ENCODE data around the gene WNK1. TPM values are rescaled to one million over a fixed set of nuclear protein-coding genes. Genes with fewer than 3 reads are reported as not detected.
A peak's percentile ranks its signal among the peaks of the same experiment; 100 is the strongest.
"Not testable (repeated sequence)": the region's sequence is repeated elsewhere in the genome, so short reads cannot be mapped to it uniquely, and the experiment has no call there.

The WNK1 gene
- polyA plus RNA-seq, 2 of the 4 experiments (the other 2 are of a cell fraction): 88.4 to 98.0 TPM

DNA sequence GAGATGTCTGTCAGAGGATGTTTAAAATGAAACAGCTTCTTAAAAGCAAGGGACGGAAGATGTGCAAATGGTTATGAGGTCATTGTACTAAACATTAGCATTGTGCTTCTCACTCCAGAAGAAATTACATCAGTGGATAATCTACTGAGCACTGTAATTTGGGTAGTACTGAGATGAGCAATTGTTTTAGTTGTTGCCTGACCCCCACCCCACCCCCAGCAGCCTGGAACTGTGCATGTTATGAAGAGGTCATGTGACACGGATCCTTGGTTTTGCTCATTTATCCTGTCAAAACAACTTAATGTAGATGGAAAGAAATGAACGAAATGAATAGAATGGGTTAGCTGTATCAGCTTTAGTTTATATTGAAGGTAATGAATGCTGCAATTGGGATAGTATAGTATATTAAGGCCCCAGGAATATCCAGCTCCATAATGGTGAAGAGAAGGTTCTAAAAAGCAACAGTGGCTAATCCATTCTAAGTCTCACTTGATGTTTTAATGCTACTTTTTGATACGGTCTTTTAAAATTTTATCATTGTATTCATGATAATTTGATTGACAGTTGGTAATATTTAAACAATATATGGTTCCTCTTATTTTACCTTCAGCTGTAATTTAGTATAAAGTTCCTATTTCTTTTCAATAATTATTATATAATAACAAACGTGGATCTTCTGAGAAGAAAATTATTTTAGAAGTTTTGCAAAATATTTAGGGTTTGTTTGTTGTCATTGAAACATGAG, 58.5 kb downstream of the WNK1 start:
- Histone ChIP-seq H3K4me2 (peak overlapping the region; percentile 4; the same call in 1 of the 3 replicates), H3K4me1 (peaks cover 64% of the 10 kb centered on the region), H3K27ac (no peak overlapping the region), H3K4me3 (no peak overlapping the region), H3K9me3 (no peaks in the 10 kb centered on the region)
- FAIRE-seq (no peak), ATAC-seq (no peak), DNase-seq (ENCODE audit: low read depth in 1 of 2, low spot score in 1 of 2) (no peak)
- TF ChIP-seq ZC3H11A (IDR thresholded peaks at IDR 0.05) (no peak), CHD2 (IDR thresholded peaks at IDR 0.05; ENCODE audit: low read length, partially characterized antibody) (no peak), POLR2AphosphoS2 (conservative IDR thresholded peaks at IDR 0.05; ENCODE audit: low read length) (no peak), POLR2A (IDR thresholded peaks at IDR 0.05; ENCODE audit: low read length) (no peak), RNF2 (IDR thresholded peaks at IDR 0.05; ENCODE audit: borderline replicate concordance, low read depth) (no peak), KDM1A (IDR thresholded peaks at IDR 0.05; ENCODE audit: low read depth) (no peak), JUN (IDR thresholded peaks at IDR 0.05) (no peak), ZFP36 (IDR thresholded peaks at IDR 0.05; ENCODE audit: borderline replicate concordance, partially characterized antibody) (no peak), HOXB13 (CRISPR knock-in tag; IDR thresholded peaks at IDR 0.05; ENCODE audit: low read depth) (no peak), NFE2L2 (conservative IDR thresholded peaks at IDR 0.05; ENCODE audit: low read length) (no peak), NR3C1 (IDR thresholded peaks at IDR 0.05) (no peak), BHLHE40 (IDR thresholded peaks at IDR 0.05; ENCODE audit: low read depth, low read length) (no peak), RARB (CRISPR knock-in tag; IDR thresholded peaks at IDR 0.05) (no peak), MAZ (IDR thresholded peaks at IDR 0.05; ENCODE audit: borderline replicate concordance, low read depth, low read length) (no peak), CHD4 (IDR thresholded peaks at IDR 0.05; ENCODE audit: borderline replicate concordance) (no peak), HOXB5 (CRISPR knock-in tag; IDR thresholded peaks at IDR 0.05) (no peak), CEBPB (IDR thresholded peaks at IDR 0.05) (no peak)
- TF ChIP-seq, protein P1, sequence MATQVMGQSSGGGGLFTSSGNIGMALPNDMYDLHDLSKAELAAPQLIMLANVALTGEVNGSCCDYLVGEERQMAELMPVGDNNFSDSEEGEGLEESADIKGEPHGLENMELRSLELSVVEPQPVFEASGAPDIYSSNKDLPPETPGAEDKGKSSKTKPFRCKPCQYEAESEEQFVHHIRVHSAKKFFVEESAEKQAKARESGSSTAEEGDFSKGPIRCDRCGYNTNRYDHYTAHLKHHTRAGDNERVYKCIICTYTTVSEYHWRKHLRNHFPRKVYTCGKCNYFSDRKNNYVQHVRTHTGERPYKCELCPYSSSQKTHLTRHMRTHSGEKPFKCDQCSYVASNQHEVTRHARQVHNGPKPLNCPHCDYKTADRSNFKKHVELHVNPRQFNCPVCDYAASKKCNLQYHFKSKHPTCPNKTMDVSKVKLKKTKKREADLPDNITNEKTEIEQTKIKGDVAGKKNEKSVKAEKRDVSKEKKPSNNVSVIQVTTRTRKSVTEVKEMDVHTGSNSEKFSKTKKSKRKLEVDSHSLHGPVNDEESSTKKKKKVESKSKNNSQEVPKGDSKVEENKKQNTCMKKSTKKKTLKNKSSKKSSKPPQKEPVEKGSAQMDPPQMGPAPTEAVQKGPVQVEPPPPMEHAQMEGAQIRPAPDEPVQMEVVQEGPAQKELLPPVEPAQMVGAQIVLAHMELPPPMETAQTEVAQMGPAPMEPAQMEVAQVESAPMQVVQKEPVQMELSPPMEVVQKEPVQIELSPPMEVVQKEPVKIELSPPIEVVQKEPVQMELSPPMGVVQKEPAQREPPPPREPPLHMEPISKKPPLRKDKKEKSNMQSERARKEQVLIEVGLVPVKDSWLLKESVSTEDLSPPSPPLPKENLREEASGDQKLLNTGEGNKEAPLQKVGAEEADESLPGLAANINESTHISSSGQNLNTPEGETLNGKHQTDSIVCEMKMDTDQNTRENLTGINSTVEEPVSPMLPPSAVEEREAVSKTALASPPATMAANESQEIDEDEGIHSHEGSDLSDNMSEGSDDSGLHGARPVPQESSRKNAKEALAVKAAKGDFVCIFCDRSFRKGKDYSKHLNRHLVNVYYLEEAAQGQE (IDR thresholded peaks at IDR 0.05): no peak
- 58% methylated on average over 5 of the region's 5 CpGs for WGBS (ENCODE audit: missing lambda C conversion rate)
- ChIA-PET CTCF (interaction anchor here (1.2 to 8.5 kb wide), 5 partner anchors 58 to 241 kb away, joined by 3 to 114 read pairs (median 5); partner anchors contain the start of gene WNK1), POLR2A (interaction anchor here (1.2 kb wide), 1 partner anchor 239 kb away, joined by 4 read pairs; no protein-coding TSS in a partner anchor)

DNA sequence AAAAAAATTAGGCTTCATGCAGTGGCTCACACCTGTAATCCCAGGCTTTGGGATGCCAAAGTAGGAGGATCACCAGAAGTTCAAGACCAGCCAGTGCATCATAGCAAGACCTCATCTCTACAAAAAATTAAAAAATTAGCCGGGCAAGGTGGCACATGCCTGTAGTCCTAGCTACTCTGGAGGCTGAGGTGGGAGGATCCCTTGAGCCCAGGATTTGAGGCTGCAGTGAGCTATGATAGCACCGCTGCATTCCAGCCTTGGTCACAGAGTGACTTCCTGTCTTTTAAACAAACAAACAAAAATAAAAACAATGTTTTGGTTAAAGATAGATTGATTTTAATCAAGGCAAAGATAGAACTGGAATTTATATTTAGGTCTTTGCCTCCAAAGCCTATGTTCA, 60.6 kb downstream of the WNK1 start:
- no peak for TF ChIP-seq GATA3 (IDR thresholded peaks at IDR 0.05; ENCODE audit: borderline replicate concordance)
- TF ChIP-seq NPAS2 (CRISPR knock-in tag; IDR thresholded peaks at IDR 0.05; ENCODE audit: borderline replicate concordance): no peak
- no peak for TF ChIP-seq EHMT2 (IDR thresholded peaks at IDR 0.05; ENCODE audit: low read depth)
- TF ChIP-seq JUNB (IDR thresholded peaks at IDR 0.05): no peak
- DNase-seq (ENCODE audit: low read depth in 1 of 2, low spot score in 1 of 2) (no peak), FAIRE-seq (peak; percentile 39), ATAC-seq (no peak)
- Histone ChIP-seq H3K4me3 (no peak overlapping the region), H3K4me2 (no peak overlapping the region), H3K9me3 (no peaks in the 10 kb centered on the region), H3K4me1 (peaks cover 62% of the 10 kb centered on the region), H3K27ac (no peak overlapping the region)
- 90% methylated on average over 2 of the region's 2 CpGs for WGBS (ENCODE audit: missing lambda C conversion rate)
- ChIA-PET POLR2A (no interaction called here), CTCF (interaction anchor here (0.8 to 8.5 kb wide), 13 partner anchors 9 to 242 kb away, joined by 3 to 114 read pairs (median 15); partner anchors contain the start of genes RAD52 and WNK1)

DNA sequence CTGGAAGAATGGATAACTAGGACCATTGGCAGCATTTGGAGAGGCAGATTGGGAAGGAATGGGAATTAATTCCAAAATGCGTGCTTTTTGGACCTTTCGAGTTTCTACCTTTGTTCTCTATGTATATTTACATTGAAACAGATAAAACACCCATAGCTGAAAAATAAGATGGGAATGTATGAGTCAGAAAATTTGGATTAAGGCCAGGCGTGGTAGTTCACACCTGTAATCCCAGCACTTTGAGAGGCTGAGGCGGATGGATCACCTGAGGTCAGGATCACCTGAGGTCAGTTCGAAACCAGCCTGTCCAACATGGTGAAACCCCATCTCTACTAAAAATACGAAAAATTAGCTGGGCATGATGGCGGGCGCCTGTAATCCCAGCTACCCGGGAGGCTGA, 65.1 kb downstream of the WNK1 start:
- WGBS (ENCODE audit: missing lambda C conversion rate): 74% methylated on average over 9 of the region's 9 CpGs
- POLR2A ChIA-PET, H3K4me2 ChIP-seq: not testable (repeated sequence)

More for the DNA sequence above, 65.1 kb downstream of the WNK1 start:
- FAIRE-seq; H3K27ac ChIP-seq; DNase-seq (ENCODE audit: low read depth in 1 of 2, low spot score in 1 of 2); H3K9me3 ChIP-seq; H3K4me3 ChIP-seq; ATAC-seq: not testable (repeated sequence)
- H3K4me1 ChIP-seq: peaks cover 44% of the 10 kb centered on the region
- CTCF ChIA-PET: interaction anchor here (0.7 to 8.5 kb wide), 27 partner anchors 8 to 765 kb away, joined by 3 to 114 read pairs (median 6); partner anchors contain the start of genes RAD52 and WNK1

All from A549 (cell line).